HG02759 (cell line): ENCODE results near the gene TAS2R30.

Experiments
- ATAC-seq: cut with Tn5 transposase; IDR thresholded peaks from one replicate; pipeline ENCODE4 v1.9.1; 2021; ENCODE audit warnings: mild to moderate bottlenecking, moderate library complexity; ENCODE audit not compliant: unreplicated experiment

TAS2R30 gene, protein sequence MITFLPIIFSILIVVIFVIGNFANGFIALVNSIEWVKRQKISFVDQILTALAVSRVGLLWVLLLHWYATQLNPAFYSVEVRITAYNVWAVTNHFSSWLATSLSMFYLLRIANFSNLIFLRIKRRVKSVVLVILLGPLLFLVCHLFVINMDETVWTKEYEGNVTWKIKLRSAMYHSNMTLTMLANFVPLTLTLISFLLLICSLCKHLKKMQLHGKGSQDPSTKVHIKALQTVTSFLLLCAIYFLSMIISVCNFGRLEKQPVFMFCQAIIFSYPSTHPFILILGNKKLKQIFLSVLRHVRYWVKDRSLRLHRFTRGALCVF

DNA sequence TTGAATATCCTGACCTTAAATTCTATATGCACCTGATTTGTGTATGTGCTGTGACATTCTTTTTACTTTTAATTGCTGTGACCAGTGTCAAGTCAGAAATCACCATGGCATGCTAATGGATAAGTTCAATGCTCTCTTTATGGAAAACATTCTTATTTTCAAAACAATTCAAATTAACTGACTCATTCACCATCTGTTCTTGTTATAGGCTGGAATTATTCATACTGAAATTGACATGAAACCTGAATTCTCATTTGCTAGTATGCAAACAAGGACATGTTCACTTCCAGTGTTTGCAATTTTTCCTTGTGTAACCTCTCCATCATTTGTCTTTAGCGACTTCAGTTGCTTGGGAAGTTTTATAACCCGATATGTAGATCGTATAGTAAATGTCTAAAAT, at the start of gene TAS2R30:
TSS of gene TAS2R30 (minus strand) at position 340 of the 400 bp plus-strand sequence. CDS start 400 bp downstream, outside the sequence.
- no peak for ATAC-seq

DNA sequence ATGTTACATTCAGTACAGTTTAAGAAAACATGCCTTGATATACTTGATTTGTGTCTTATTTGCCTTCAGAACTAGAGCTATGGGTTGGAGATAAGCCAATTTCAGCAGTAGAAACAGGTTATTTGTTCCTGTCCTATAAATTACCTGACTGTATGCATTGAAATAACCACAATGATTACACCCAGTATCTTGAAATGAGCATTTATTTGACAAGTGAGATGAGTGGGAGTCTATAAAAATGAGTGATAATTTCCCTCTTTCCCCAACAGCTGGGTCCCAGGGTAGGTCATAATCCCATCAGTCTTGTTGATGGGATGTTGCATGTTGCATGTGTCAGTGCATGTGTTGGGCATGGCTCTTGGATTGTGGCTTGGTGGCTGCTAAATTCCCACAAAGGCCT, 48.6 kb upstream of the TAS2R30 start:
- no peak for ATAC-seq

DNA sequence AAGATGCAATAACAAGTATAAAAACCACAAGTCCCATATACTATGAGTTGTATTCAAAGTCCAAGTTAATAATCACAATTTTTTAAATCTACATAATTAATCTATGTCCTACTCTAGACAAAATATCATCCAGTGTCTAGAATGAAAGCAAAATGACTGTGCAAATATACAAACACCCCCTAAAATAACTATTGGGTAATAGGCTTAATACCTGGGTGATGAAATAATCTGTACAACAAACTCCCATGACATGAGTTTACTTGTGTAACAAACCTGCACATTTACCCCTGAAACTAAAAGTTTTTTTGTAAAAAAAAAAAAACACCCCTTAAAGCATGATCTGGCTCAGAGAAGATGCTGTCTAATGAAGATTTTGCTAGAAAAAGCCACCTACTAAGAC, 48.1 kb upstream of the TAS2R30 start:
- no peak for ATAC-seq

DNA sequence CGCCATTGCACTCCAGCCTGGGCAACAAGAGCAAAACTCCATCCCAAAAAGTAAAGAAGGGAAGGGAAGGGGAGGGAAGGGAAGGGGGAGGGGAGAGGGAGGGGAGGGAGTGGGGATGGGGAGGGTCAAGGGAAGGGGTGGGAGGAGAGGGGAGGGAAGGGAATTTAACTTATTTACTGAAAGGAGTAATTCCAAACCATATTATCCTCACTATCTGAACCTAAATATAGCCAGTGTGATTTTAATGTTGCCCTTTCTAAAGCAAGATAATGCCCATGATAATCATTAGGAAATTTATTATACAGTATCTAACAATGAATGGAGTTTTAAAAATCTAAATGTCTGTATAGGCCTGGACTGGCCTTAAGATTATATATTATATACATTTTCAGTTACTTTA, 43.8 kb upstream of the TAS2R30 start:
- no peak for ATAC-seq

DNA sequence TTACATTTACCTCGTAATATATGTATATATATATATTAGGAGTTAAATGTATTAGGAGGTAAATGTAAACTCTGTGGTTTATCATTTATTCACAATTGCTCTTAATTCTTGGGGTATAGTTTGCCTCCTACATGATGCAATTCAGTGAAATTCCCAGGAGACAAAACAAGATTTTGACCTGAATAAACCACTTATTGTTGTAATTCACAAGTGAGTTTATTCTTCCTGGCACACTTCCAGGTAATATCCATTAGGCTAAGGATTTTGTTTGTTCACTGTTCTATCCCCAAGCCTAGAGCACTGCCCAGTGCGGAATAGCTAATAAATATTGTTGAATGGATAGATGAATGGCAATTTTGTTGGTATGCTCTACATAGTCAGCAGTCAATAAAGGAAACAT, 39.6 kb upstream of the TAS2R30 start:
- no peak for ATAC-seq

DNA sequence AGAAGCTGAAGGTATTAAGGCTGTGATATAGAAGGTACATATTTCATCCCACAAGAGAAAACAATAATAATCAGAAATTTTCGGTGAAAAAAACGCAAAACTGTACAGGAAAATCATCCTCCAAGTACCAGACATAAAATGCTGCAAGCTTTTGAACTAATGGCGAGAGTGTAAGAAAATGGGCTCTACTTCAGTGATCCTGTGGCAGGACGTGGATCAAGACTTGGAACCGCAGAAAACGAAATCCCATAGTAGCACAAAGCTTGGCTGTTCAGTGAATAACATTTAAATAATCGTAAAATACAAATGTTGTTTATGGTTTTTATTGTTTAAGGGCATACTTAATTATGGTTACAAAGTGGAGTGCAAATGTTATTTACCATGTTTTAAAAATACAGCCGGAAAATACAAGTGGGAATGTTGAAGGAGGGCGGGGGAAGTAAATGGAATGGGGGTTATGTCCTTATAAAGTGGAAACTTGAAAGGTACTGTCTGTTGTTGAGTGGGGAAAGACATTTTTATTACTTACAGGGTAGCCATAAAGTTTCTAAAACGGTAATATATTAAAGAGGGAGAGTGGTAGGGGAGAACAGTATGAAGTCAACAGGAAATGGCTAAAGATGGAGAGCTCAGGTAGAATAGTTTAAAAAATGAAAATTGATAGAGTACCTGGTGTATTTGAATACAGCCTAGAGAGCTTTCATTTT, 37.7 kb upstream of the TAS2R30 start:
- no peak for ATAC-seq

DNA sequence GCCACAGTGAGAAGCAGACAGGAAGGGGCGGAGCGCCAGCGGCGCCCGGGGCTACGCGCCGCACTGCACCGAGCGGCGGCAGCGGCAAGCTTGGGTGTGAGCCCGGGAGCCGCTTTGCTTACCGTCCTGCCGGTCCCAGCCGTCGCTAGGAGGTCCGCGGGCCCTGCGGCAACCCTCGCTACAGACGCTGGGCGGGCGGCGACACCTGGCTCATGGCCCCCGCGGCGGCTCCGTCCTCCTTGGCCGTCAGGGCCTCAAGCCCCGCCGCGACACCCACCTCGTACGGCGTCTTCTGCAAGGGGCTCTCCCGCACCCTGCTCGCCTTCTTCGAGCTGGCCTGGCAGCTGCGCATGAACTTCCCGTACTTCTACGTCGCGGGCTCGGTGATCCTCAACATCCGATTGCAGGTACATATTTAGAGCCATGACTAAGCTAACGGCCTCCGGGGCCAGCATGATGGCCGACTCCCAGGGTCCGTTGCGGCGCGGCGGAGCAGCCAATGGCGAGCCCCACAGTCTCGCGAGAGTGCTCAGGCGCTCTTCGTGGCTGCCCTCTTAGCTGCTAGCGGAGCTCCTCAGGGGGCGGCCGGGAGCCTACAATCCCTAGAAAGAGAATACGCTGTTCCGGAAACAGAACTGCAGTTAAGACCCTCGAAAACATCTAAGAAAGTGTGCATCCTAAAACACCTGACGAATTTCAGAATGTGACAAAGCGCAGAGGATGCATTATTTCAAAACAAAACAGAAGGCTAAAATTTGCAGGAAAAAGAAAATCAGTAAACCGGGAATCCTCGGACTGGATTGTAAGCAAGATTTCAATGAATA, 36.9 kb upstream of the TAS2R30 start, which contains the start of gene SMIM10L1:
TSS of gene SMIM10L1 (plus strand) at position 50 of the 824 bp plus-strand sequence. CDS start at position 213, 163 bp downstream.
- ATAC-seq, result peak; percentile 97

DNA sequence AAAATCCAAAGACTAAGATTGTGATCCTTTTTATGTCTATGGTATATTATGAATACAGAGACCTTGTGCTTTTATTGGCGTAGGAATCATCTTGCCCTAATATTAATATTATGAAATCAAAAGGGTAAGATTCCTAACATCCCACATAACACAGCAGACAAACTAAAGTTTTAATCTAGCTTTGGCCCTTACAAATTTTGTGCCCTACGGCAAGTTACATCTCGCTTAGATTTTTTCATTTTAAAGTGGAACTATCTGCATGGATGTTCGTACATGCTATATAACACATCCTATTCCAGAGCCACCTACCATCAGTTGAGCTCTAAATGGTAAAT, 36.3 kb upstream of the TAS2R30 start:
- ATAC-seq, result no peak

DNA sequence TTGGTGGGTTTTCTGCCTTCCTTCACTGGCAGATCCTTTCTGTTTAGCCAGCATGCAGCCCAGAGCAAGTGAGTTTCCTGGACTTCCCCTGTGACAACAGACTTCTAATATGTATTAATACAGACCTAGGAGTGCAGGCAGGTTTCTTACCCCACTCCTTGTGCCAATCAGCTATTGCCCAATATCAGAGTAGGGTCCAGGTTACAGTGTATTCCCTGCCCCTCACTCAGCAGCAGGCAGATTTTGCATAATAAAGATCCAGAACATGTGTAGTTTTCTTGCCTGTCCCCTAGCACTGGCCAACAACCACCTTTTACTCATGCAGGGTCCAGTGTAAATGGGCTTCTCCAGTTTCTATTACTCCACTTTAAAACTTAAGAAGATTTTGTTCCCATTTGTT, 31.9 kb upstream of the TAS2R30 start:
- no peak for ATAC-seq

DNA sequence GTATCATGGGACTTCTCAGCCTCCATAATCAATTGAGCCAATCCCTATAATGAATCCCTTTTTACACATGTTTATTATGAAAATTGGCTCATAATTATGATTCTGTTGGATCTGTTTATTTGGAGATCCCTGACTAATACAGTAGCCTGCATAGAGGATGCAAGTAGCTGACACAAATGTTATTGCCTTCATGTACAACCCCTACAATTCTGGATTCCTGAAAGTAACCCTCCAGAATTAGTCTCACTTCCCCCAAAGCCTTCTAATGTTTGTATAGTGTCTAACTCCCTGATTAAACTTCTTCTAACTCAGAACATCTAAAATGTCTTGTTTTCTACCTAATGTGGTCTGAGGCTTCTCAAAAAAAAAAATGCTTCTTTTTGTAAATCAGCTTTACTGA, 29.9 kb upstream of the TAS2R30 start:
- no peak for ATAC-seq

DNA sequence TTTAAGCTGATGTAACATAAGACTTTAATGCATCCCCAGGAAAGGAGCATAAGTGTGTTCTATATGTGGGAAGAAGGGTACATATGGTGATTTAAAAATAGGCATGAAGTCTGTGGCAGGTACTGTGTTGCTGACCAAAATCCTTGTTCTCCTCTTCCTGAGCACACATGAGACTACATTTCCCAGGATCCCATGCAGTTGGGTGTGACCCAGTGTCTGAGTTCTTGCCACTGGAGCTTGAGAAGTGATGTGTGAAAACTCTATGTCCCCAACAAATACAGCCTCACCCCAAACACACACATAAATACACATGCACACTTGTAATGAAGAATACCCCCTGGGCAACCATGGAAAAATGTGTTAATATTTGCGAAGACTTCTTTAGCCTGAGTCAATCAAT, 28.1 kb upstream of the TAS2R30 start:
- no peak for ATAC-seq

DNA sequence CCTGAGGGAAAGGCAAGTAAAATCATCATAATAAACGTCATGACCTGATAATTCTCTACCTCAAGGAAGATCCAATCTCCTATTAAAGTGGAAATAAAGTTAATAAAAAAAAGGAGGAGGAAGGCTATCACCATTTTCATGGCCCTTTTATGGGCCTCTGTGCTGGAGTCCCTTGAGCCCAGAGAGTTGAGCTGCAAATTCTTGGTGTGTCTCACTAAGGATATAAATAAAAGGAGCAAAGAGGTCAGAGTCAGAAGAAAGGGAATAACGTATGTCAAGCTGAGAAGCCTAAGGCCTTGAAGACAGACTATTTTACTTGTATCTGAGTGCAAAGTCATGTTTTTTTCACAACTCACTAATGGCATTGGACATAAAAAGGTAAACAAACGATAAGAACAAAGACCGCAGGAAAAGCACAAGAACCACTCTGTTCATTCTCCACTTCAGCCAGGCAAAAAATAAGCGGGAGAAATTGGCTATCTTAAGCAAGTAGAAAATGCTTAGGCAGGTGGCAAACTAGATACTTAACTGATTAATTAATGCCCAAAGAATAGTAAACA, 24.5 kb upstream of the TAS2R30 start:
- ATAC-seq, result no peak

DNA sequence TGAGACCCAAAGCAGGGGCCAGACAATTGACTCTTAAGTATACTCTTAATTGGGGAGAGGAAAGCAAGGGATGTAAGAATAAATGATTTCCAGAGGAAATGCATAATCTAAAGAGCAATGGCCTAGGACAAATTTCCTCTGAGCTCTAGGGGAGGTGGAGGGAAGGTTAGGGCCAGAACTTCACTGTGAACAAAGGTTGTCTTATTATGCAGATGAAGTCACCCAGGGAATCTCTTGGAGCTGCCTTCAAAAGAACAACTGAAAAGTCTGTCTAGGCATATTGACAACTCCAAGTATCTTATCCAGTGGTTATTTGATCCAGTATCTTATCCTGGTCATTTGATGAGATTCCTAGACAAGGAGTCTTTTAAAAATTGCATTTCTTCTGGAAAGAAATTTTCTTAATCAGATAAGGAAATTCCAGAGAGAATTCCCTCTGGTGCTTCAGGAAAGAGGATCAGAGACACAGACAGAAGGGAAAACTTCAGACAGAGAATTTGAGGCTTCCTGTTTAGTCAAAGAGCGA, 20.0 kb upstream of the TAS2R30 start:
- no peak for ATAC-seq

DNA sequence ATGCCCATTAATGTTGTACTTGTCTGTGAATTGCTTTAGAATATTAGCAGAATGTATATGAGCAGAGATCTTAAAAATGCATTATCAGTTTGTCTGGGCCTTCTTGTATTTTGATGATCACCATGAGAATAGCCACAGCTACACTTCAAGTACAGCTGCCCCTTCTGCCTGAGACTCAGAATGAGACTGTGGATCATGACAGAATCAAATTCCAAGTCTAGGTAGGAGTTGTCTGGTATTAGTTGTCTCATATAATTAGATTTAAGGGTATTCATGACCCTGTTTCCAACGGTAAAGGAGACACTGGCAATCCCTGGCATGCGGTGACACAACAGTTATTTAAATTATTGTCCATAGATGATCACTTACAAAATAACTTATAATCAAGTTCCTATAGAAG, 18.3 kb upstream of the TAS2R30 start:
- no peak for ATAC-seq

DNA sequence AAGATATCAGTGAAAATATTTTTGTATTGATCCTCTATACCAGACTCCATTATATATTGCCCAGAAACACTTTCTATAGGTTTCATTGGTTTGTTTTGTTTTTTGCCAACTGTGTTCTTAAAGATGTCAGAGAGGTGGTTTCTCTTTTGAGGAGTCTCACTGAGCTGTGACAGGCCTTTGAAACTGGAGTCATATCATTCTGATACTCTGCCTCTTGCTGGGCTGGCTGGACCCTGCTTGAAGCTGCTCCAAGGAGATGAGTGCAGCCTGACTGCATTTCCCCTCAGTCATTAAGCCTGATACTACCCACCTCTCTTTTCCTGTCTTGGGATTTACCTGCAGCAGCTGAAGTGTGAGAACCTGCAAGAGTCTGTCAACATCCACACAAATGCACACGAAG, 16.4 kb upstream of the TAS2R30 start:
- ATAC-seq, result peak; percentile 61

DNA sequence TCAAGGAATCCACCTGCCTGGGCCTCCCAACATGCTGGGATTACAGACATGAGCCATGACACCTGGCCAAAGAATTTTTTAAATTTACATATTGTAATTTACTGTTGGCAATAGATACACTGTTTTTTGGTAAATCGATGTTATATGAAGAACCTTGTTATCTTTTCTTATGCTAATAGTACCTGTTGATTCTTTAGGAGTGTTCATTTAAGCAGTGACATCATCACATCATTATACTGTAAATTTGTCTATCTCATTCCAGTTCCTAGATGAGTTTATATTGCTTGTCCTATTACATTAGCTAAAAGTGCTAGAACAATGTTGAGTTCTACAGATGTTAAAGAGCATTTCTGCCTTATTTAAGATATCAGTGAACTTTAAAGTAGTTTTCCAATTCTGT, 13.0 kb upstream of the TAS2R30 start:
- ATAC-seq, result no peak

DNA sequence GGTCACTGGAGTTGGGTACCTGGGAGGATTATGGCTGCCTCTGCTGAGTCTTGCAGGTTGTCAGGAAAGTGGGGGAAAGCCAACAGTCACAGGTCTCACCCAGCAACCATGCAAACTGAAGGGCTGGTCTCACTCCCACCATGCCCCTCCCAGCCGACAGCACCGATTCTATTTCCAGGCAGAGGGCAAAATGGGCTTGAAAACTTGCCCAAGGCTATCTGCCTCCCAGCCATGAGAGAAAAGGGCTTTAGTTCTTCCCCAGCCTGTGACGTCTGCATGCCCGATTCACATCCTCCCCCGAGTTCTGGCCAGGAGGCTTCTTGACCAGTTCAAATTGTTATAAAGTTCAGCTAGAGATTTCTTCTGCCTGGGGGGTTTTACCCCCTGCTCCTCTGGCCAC, 9.9 kb upstream of the TAS2R30 start:
- no peak for ATAC-seq

DNA sequence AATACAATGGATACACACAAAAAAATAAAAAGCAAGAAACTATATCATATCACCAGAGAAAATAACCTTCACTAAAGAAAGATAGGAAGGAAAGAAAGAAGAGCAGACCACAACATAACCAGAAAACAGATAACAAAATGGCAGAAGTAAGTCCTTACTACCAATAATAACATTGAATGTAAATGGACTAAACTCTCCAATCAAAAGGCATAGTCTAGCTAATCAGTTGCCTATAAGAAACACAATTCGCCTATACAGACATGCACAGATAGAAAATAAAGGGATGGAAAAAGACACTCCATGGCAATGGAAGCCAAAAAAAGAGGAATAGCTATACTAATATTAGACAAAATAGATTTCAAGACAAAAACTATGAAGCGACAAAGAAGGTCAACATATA, 8.9 kb upstream of the TAS2R30 start:
- ATAC-seq, result no peak

DNA sequence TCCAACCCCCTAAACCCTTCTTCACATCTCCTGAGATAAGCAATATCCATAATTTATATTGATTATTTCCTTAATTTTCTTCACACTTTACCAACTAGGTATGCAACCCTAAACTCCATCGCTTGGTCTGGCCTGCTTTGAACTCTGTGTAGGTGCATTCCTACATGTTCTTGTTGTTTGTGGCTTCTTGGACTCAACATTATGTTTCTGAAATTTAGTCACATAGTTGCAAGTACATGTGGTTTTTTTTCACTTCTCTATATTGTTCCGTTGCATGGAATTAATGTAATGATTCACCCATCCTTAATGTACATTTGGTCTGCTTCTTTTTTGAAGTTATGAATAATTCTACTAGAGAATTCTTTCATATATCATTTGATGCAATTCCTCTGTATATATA, 1.6 kb upstream of the TAS2R30 start:
- no peak for ATAC-seq

DNA sequence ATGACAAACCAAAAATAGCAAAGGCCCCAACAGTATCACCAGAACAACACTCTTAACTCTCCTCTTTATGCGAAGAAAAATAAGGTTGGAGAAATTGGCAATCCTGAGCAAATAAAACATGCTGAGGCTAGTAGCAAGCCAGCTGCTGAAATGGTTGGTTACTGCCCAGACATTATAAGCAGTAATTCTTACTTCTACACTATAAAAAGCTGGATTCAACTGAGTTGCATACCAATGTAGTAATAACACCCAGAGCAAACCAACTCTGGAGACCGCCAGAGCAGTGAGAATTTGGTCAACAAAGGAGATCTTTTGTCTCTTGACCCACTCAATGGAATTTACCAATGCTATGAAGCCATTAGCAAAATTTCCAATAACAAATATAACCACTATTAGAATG, 628 bp downstream of the TAS2R30 start:
- no peak for ATAC-seq

DNA sequence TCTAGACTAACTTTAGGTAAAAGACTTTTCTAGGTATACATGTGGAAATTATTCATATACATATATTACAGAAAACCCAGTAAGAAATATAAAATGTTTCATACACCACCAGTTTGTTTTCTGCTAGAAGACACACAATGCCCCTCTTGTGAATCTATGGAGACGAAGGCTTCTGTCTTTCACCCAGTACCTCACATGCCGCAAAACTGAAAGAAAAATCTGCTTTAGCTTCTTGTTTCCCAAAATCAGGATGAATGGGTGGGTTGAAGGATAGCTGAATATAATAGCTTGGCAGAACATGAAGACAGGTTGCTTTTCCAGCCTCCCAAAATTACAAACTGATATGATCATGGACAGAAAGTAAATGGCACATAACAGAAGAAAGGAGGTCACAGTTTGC, 1.3 kb downstream of the TAS2R30 start:
- no peak for ATAC-seq
